Measurements from ENCODE around the gene ELAVL1. TPM values are rescaled to one million over a fixed set of nuclear protein-coding genes. Genes with fewer than 3 reads are reported as not detected.

The ELAVL1 gene
- total and polyA plus RNA-seq, 7 donors = 22.3 to 57.9 (median 44.5) TPM

DNA sequence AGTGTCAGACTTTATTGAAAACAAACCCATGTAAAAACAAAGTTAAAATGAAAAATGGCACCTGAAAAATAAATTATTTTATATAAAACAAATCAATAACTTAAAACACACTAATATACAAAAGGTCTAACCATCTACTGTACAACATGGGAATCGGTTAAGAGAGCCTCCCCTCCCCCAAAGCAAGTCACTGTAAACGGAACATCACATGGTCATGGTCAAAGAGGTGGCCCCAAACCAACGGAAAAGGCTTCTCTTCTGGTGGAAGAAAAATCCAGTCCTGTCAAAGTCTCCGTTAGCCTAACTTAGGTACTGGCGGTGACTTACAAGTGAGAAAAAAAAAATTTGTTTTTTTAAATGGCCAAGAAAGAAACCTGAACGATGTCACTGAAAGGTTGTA is 46.2 kb downstream of the ELAVL1 start:
- intact Hi-C loops (cut with DNase I) = no loop called here

DNA sequence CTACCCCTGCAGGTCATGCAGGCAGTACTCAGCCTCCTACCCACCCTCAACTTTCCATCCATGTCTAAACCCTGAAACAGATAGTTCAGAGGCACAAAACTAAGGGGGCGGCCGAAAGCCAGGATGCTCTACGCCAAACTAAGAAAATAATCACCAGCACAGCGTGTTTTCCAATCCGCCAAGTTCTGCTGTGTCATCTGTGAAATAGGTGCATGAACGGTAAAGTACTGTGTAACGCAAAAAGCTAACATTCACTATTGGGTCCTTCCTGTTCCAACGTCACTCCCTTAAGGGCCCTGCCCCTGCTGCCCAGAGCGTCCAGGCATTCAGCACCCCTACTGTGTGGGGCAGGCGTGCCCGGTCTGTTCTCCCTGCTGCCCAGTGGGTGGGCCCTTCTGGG is 49.7 kb downstream of the ELAVL1 start:
- Histone ChIP-seq H3K4me3 (no peak overlapping the region), H3K36me3 (ENCODE audit: insufficient read depth in 1 of 2, low read depth in 1 of 2) (peaks cover 0 to 26% of the 10 kb centered on the region in 2 donors), H3K9me3 (no peaks in the 10 kb centered on the region), H3K4me1 (peaks cover 19% of the 10 kb centered on the region), H3K27me3 (ENCODE audit: insufficient read depth in 3 of 3, low read length in 2 of 3) (no peaks in the 10 kb centered on the region), H3K27ac (no peak overlapping the region)
- DNase-seq = no peak
- 87 to 90% (median 88%) methylated on average over 11 of the region's 11 CpGs for WGBS, 3 donors
- TF ChIP-seq, protein P1, sequence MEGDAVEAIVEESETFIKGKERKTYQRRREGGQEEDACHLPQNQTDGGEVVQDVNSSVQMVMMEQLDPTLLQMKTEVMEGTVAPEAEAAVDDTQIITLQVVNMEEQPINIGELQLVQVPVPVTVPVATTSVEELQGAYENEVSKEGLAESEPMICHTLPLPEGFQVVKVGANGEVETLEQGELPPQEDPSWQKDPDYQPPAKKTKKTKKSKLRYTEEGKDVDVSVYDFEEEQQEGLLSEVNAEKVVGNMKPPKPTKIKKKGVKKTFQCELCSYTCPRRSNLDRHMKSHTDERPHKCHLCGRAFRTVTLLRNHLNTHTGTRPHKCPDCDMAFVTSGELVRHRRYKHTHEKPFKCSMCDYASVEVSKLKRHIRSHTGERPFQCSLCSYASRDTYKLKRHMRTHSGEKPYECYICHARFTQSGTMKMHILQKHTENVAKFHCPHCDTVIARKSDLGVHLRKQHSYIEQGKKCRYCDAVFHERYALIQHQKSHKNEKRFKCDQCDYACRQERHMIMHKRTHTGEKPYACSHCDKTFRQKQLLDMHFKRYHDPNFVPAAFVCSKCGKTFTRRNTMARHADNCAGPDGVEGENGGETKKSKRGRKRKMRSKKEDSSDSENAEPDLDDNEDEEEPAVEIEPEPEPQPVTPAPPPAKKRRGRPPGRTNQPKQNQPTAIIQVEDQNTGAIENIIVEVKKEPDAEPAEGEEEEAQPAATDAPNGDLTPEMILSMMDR (IDR thresholded peaks at IDR 0.05) = no peak
- ATAC-seq = no peak
- intact Hi-C loops (cut with DNase I) = no loop called here

More for the DNA sequence above, 46.2 kb downstream of the ELAVL1 start:
- H3K27ac ChIP-seq = no peak overlapping the region
- H3K27me3 ChIP-seq (ENCODE audit: insufficient read depth in 3 of 3, low read length in 2 of 3) = no peaks in the 10 kb centered on the region
- H3K9me3 ChIP-seq = no peaks in the 10 kb centered on the region
- H3K4me1 ChIP-seq = no peaks in the 10 kb centered on the region
- H3K4me3 ChIP-seq = no peak overlapping the region
- DNase-seq (no peak), ATAC-seq (no peak)
- H3K36me3 ChIP-seq (ENCODE audit: insufficient read depth in 1 of 2, low read depth in 1 of 2) = peaks cover 0 to 61% of the 10 kb centered on the region in 2 donors
- TF ChIP-seq, protein P1 (IDR thresholded peaks at IDR 0.05) = no peak
- 61 to 69% (median 66%) methylated on average over 6 of the region's 6 CpGs for WGBS, 3 donors

DNA sequence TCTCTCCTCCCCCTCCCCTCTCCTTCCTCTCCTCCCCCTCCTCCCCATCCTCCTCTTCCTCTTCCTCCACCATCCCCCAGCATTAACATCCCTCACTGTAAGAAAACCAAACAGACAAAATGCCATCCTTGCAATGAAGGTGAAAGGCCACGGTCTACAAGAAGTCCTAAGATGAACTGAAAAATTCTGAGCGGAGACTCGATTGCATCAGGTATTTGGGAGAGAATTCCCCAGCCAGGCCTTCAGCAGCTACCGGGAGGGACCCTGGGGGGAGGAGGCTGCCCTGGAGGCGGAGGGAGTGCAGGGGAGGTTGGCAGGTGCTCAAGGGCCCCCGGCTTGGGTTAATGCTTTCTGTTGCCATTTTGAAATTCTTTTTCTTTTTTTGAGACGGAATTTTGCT is 51.9 kb downstream of the ELAVL1 start:
- H3K27me3 ChIP-seq (ENCODE audit: insufficient read depth in 3 of 3, low read length in 2 of 3) = no peaks in the 10 kb centered on the region
- TF ChIP-seq, protein P1 (IDR thresholded peaks at IDR 0.05) = no peak
- intact Hi-C loops (cut with DNase I) = loop anchor here in 1 of 2 donors (5.0 kb wide), 1 partner anchor 49 kb away; no protein-coding TSS in a partner anchor
- DNase-seq (no peak), ATAC-seq (no peak)
- H3K36me3 ChIP-seq (ENCODE audit: insufficient read depth in 1 of 2, low read depth in 1 of 2) = peaks cover 0 to 11% of the 10 kb centered on the region in 2 donors
- WGBS, 3 donors = 78 to 81% (median 78%) methylated on average over 7 of the region's 7 CpGs
- no peak overlapping the region for H3K4me3 ChIP-seq
- H3K9me3 ChIP-seq = no peaks in the 10 kb centered on the region
- H3K27ac ChIP-seq = no peak overlapping the region
- peaks cover 19% of the 10 kb centered on the region for H3K4me1 ChIP-seq

DNA sequence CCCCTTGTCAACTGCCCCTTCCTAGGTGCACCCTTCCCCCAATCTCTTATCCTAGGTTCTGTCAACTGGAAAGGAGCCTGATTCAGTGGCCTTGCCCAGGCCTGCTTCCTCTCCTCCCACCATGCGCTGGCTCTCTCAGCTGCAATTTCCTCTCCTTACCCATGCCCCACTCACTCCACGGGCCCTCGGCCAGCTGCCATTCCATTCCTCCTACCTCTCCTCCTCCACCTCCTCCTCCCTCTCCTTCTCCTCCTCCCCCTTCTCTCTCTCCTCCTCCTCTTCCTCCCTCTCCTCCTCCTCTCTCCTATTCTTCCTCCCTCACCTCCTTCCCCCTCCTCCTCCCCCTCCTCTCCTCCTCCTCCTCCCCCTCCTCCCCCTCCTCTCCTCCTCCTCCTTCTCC is 52.4 kb downstream of the ELAVL1 start:
- DNase-seq (no peak), ATAC-seq (no peak)
- WGBS, 3 donors = 30 to 36% (median 31%) methylated on average over 3 of the region's 3 CpGs
- intact Hi-C loops (cut with DNase I) = loop anchor here in 1 of 2 donors (5.0 kb wide), 1 partner anchor 49 kb away; no protein-coding TSS in a partner anchor
- Histone ChIP-seq H3K4me3 (no peak overlapping the region), H3K27me3 (ENCODE audit: insufficient read depth in 3 of 3, low read length in 2 of 3) (no peaks in the 10 kb centered on the region), H3K9me3 (no peaks in the 10 kb centered on the region), H3K4me1 (peaks cover 19% of the 10 kb centered on the region), H3K36me3 (ENCODE audit: insufficient read depth in 1 of 2, low read depth in 1 of 2) (peaks cover 0 to 6% of the 10 kb centered on the region in 2 donors), H3K27ac (no peak overlapping the region)
- TF ChIP-seq, protein P1 (IDR thresholded peaks at IDR 0.05) = no peak

DNA sequence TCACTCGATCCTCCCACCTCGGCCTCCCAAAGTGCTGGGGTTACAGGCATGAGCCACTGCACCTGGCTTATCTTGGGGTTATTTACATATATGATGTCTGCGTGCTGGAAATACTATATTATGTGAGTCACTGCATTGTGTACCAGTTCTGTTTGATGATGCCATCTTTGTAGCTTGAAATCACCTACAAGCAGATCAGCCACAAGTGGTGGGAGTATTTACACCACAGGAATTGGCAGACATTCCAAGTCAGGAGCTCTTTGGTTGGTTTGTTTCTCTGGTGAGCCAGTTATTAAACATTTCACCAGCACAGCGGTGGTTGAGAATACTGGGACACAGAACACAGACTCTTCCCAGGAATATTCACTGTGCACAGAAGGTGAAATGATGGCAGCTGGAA is 57.5 kb downstream of the ELAVL1 start:
- Histone ChIP-seq H3K4me1 (peaks cover 18% of the 10 kb centered on the region), H3K36me3 (ENCODE audit: insufficient read depth in 1 of 2, low read depth in 1 of 2) (peaks cover 0 to 3% of the 10 kb centered on the region in 2 donors), H3K9me3 (no peaks in the 10 kb centered on the region), H3K27ac (no peak overlapping the region), H3K27me3 (ENCODE audit: insufficient read depth in 3 of 3, low read length in 2 of 3) (no peaks in the 10 kb centered on the region), H3K4me3 (no peak overlapping the region)
- TF ChIP-seq, protein P1 (IDR thresholded peaks at IDR 0.05) = no peak
- intact Hi-C loops (cut with DNase I) = no loop called here
- DNase-seq = no peak
- no peak for ATAC-seq
- WGBS, 3 donors = 94 to 96% (median 95%) methylated on average over 4 of the region's 4 CpGs
